DND-41 (cell line): Measurements from ENCODE around the gene RAB44.

Experiments used
- ATAC-seq: fragments of 200-7000 bp; cut with Tn5 transposase; 3 replicates; pipeline ENCODE4 v1.9.1; 2021; ENCODE audit warnings: low read depth; ENCODE audit not compliant: insufficient read depth
- DNase-seq: peaks from one replicate; pipeline ENCODE4 v3.0.0-alpha.2; 2020
- H2AFZ ChIP-seq: 2 replicates; pipeline ENCODE4 v1.6.0; 2012; ENCODE audit warnings: low read depth, low read length
- H3K27ac ChIP-seq: 2 replicates; pipeline ENCODE4 v1.5.1; 2012; ENCODE audit warnings: low read length, inconsistent platforms
- H3K27me3 ChIP-seq: fragments of 200-600 bp; sonication (generic); 2 replicates; pipeline ENCODE4 v1.6.0; 2012; ENCODE audit warnings: low read length, mild to moderate bottlenecking, inconsistent platforms; ENCODE audit not compliant: insufficient read depth, poor library complexity
- H3K36me3 ChIP-seq: 2 replicates; pipeline ENCODE4 v1.5.1; 2012; ENCODE audit warnings: low read length, inconsistent platforms; ENCODE audit not compliant: insufficient read depth
- H3K4me1 ChIP-seq: 2 replicates; pipeline ENCODE4 v1.5.1; 2012; ENCODE audit warnings: mild to moderate bottlenecking, low read length; ENCODE audit not compliant: insufficient read depth
- H3K4me2 ChIP-seq: 2 replicates; pipeline ENCODE4 v1.6.0; 2012; ENCODE audit warnings: mild to moderate bottlenecking, moderate library complexity, low read length, inconsistent platforms; ENCODE audit not compliant: insufficient read depth
- H3K4me3 ChIP-seq, 2 experiments: fragments of 200-600 bp in 1 of 2; shearing (Covaris generic) in 1 of 2; 2 replicates each; pipeline ENCODE4 v1.5.1; 2012 to 2016; ENCODE audit warnings: inconsistent platforms in 2 of 2, low read length in 2 of 2, mild to moderate bottlenecking in 2 of 2, low read depth in 1 of 2, moderate library complexity in 1 of 2
- H3K79me2 ChIP-seq: 2 replicates; pipeline ENCODE4 v1.6.0; 2012; ENCODE audit warnings: low read length, inconsistent platforms; ENCODE audit not compliant: insufficient read depth
- H3K9ac ChIP-seq: 2 replicates; pipeline ENCODE4 v1.6.0; 2012; ENCODE audit warnings: low read depth, mild to moderate bottlenecking, inconsistent platforms, low read length, moderate library complexity
- H3K9me3 ChIP-seq: 2 replicates; pipeline ENCODE4 v1.5.1; 2012; ENCODE audit warnings: low read length, moderate library complexity, mild to moderate bottlenecking, inconsistent platforms; ENCODE audit not compliant: insufficient read depth, severe bottlenecking
- H4K20me1 ChIP-seq: 2 replicates; pipeline ENCODE4 v1.6.0; 2012; ENCODE audit warnings: low read length; ENCODE audit not compliant: insufficient read depth
- CTCF ChIP-seq: IDR thresholded peaks from 2 replicates; pipeline ENCODE4 v1.5.1; 2012; ENCODE audit warnings: borderline replicate concordance, low read length, moderate library complexity, mild to moderate bottlenecking; ENCODE audit not compliant: poor library complexity, severe bottlenecking; ENCODE audit errors: extremely low read depth
- EZH2 ChIP-seq: IDR thresholded peaks from 3 replicates; pipeline ENCODE4 v1.6.1; 2012; ENCODE audit warnings: borderline replicate concordance, low read depth, mild to moderate bottlenecking, moderate library complexity, low read length, inconsistent platforms; ENCODE audit not compliant: severe bottlenecking

Gene RAB44

GRCh38 chr6:36720251-36721141 lies 22.9 kb downstream of the RAB44 start:
- Histone ChIP-seq H3K4me1 (no peaks in the 10 kb centered on the region), H3K4me3 (no peak overlapping the region), H3K27ac (no peak overlapping the region), H3K79me2 (no peaks in the 10 kb centered on the region), H2AFZ (no peak overlapping the region), H3K27me3 (no peaks in the 10 kb centered on the region), H3K9me3 (no peaks in the 10 kb centered on the region), H4K20me1 (no peaks in the 10 kb centered on the region), H3K9ac (no peak overlapping the region), H3K4me2 (no peak overlapping the region), H3K36me3 (no peaks in the 10 kb centered on the region)
- DNase-seq = no peak
- no peak for ATAC-seq
- TF ChIP-seq CTCF = no peak
- no peak for TF ChIP-seq EZH2

GRCh38 chr6:36721369-36722140 lies 23.9 kb downstream of the RAB44 start:
- no peak overlapping the region for H3K4me2 ChIP-seq
- H3K4me3 ChIP-seq = no peak overlapping the region
- no peaks in the 10 kb centered on the region for H3K9me3 ChIP-seq
- no peaks in the 10 kb centered on the region for H3K36me3 ChIP-seq
- no peaks in the 10 kb centered on the region for H3K27me3 ChIP-seq
- no peaks in the 10 kb centered on the region for H3K79me2 ChIP-seq
- no peak overlapping the region for H2AFZ ChIP-seq
- ATAC-seq (no peak), DNase-seq (no peak)
- no peaks in the 10 kb centered on the region for H4K20me1 ChIP-seq
- no peak overlapping the region for H3K9ac ChIP-seq
- TF ChIP-seq CTCF (no peak), EZH2 (no peak)
- H3K4me1 ChIP-seq = no peaks in the 10 kb centered on the region
- H3K27ac ChIP-seq = no peak overlapping the region

GRCh38 chr6:36722365-36722764 lies 24.7 kb downstream of the RAB44 start:
- H3K36me3 ChIP-seq = no peaks in the 10 kb centered on the region
- H3K27me3 ChIP-seq = no peaks in the 10 kb centered on the region
- no peak overlapping the region for H3K4me2 ChIP-seq
- ATAC-seq (no peak), DNase-seq (no peak)
- H4K20me1 ChIP-seq = no peaks in the 10 kb centered on the region
- H3K9me3 ChIP-seq = no peaks in the 10 kb centered on the region
- no peaks in the 10 kb centered on the region for H3K79me2 ChIP-seq
- TF ChIP-seq CTCF (no peak), EZH2 (no peak)
- H3K4me1 ChIP-seq = peaks cover under 1% of the 10 kb centered on the region; the same call in 1 of the 2 replicates
- no peak overlapping the region for H3K4me3 ChIP-seq
- no peak overlapping the region for H3K27ac ChIP-seq
- no peak overlapping the region for H2AFZ ChIP-seq
- no peak overlapping the region for H3K9ac ChIP-seq
